SK-N-MC (cell line): ENCODE measurements around the gene SERPINA10.

ENCODE experiments used
- EZH2 ChIP-seq: fragments of 200-600 bp; sonication (generic); IDR thresholded peaks from one replicate; pipeline ENCODE4 v1.6.1; 2017; ENCODE audit warnings: antibody characterized with exemption
- POLR2AphosphoS5 ChIP-seq: IDR thresholded peaks from 2 replicates; pipeline ENCODE4 v1.6.1; 2012; ENCODE audit warnings: mild to moderate bottlenecking, low read depth, low read length, borderline replicate concordance

GRCh38 chr14:94342334-94342934, 49.4 kb upstream of the SERPINA10 start:
- TF ChIP-seq EZH2 (no peak), POLR2AphosphoS5 (no peak)
